SU-DHL-6 (cell line): ENCODE data around the gene COQ6.

Experiments
- H2AFZ ChIP-seq: fragments of 200-600 bp; sonication (generic); 2 replicates; pipeline ENCODE4 v1.6.1; 2014; ENCODE audit warnings: low read depth, mild to moderate bottlenecking, moderate library complexity, mixed read lengths, antibody characterized with exemption, low read length; ENCODE audit not compliant: severe bottlenecking
- H3F3A ChIP-seq: fragments of 200-600 bp; shearing (Covaris generic); 2 replicates; pipeline ENCODE4 v1.6.0; 2016; ENCODE audit warnings: antibody characterized with exemption, mild to moderate bottlenecking; ENCODE audit not compliant: insufficient read depth
- H3K27ac ChIP-seq: fragments of 200-600 bp; sonication (generic); 2 replicates; pipeline ENCODE4 v1.5.1; 2016; ENCODE audit warnings: low read depth, mild to moderate bottlenecking, low read length, moderate library complexity, mixed read lengths
- H3K27me3 ChIP-seq: fragments of 200-600 bp; sonication (generic), shearing (Covaris generic); 2 replicates; pipeline ENCODE4 v1.6.0; 2014; ENCODE audit warnings: mild to moderate bottlenecking, low read length
- H3K36me3 ChIP-seq: fragments of 200-600 bp; sonication (generic); 2 replicates; pipeline ENCODE4 v1.6.1; 2014; ENCODE audit warnings: mild to moderate bottlenecking, low read length, mixed read lengths
- H3K4me2 ChIP-seq: fragments of 300-600, 200-600 bp; shearing (Covaris generic), sonication (generic); 2 replicates; pipeline ENCODE4 v1.6.0; 2014; ENCODE audit warnings: low read length, low read depth, mild to moderate bottlenecking; ENCODE audit not compliant: poor library complexity, severe bottlenecking
- H3K4me3 ChIP-seq: fragments of 200-600 bp; sonication (generic); 2 replicates; pipeline ENCODE4 v1.5.1; 2014; ENCODE audit warnings: antibody characterized with exemption, low read length, mild to moderate bottlenecking, mixed read lengths; ENCODE audit not compliant: insufficient read depth, poor library complexity, severe bottlenecking
- H3K79me2 ChIP-seq: fragments of 200-600 bp; sonication (generic); 2 replicates; pipeline ENCODE4 v1.6.1; 2014; ENCODE audit warnings: mild to moderate bottlenecking, low read length, moderate library complexity; ENCODE audit not compliant: insufficient read depth
- H3K9ac ChIP-seq: fragments of 200-600 bp; sonication (generic); 2 replicates; pipeline ENCODE4 v1.7.0; 2014; ENCODE audit warnings: mild to moderate bottlenecking, low read length
- H3K9me2 ChIP-seq: fragments of 200-600 bp; sonication (generic); replicated peaks from 2 replicates; pipeline ENCODE4 v1.6.1; 2014; ENCODE audit warnings: low read length; ENCODE audit not compliant: insufficient read depth
- H3K9me3 ChIP-seq: fragments of 200-600 bp; sonication (generic); 2 replicates; pipeline ENCODE4 v1.6.1; 2014; ENCODE audit warnings: low read length, mixed read lengths; ENCODE audit not compliant: insufficient read depth
- H4K20me1 ChIP-seq: fragments of 200-600 bp; sonication (generic); 2 replicates; pipeline ENCODE4 v1.6.1; 2014; ENCODE audit warnings: low read depth, mild to moderate bottlenecking, antibody characterized with exemption, low read length, moderate library complexity, mixed read lengths
- EZH2phosphoT487 ChIP-seq: fragments of 200-600 bp; sonication (generic), shearing (Covaris generic); conservative IDR thresholded peaks from 2 replicates; pipeline ENCODE4 v1.6.1; 2018; ENCODE audit warnings: mild to moderate bottlenecking, antibody characterized with exemption, low read length, moderate library complexity, mixed read lengths
- TF ChIP-seq, protein P1 (sequence below): fragments of 200-600 bp; sonication (generic); IDR thresholded peaks from one replicate; pipeline ENCODE4 v1.5.1; 2017; ENCODE audit warnings: antibody characterized with exemption, mild to moderate bottlenecking, low read length, moderate library complexity; ENCODE audit not compliant: insufficient read depth, poor library complexity, severe bottlenecking

The COQ6 gene

DNA sequence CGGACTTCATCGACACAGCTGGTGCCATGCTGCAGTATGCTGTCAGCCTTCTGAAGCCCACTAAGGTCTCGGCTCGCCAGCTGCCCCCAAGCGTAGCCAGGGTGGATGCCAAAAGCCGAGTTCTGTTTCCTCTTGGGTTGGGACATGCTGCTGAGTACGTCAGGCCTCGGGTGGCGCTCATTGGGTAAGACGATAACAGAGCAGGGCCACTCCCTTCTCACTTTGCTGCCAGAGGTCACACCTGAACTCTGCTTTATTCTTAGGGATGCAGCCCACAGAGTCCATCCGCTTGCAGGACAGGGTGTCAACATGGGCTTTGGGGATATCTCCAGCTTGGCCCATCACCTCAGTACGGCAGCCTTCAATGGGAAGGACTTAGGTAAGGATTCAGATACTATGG, 11.1 kb downstream of the COQ6 start:
- Histone ChIP-seq H2AFZ (no peak overlapping the region), H3K27me3 (no peaks in the 10 kb centered on the region), H3K9me3 (no peaks in the 10 kb centered on the region), H3K4me3 (no peak overlapping the region), H3K9me2 (no peaks in the 10 kb centered on the region), H4K20me1 (no peaks in the 10 kb centered on the region), H3K27ac (no peak overlapping the region), H3K9ac (no peak overlapping the region), H3K4me2 (no peak overlapping the region), H3K79me2 (no peaks in the 10 kb centered on the region), H3K36me3 (peaks cover 4% of the 10 kb centered on the region; the same call in 1 of the 2 replicates), H3F3A (peaks cover 4% of the 10 kb centered on the region; the same call in 1 of the 2 replicates)
- no peak for TF ChIP-seq EZH2phosphoT487
- TF ChIP-seq, protein P1, sequence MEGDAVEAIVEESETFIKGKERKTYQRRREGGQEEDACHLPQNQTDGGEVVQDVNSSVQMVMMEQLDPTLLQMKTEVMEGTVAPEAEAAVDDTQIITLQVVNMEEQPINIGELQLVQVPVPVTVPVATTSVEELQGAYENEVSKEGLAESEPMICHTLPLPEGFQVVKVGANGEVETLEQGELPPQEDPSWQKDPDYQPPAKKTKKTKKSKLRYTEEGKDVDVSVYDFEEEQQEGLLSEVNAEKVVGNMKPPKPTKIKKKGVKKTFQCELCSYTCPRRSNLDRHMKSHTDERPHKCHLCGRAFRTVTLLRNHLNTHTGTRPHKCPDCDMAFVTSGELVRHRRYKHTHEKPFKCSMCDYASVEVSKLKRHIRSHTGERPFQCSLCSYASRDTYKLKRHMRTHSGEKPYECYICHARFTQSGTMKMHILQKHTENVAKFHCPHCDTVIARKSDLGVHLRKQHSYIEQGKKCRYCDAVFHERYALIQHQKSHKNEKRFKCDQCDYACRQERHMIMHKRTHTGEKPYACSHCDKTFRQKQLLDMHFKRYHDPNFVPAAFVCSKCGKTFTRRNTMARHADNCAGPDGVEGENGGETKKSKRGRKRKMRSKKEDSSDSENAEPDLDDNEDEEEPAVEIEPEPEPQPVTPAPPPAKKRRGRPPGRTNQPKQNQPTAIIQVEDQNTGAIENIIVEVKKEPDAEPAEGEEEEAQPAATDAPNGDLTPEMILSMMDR: no peak

DNA sequence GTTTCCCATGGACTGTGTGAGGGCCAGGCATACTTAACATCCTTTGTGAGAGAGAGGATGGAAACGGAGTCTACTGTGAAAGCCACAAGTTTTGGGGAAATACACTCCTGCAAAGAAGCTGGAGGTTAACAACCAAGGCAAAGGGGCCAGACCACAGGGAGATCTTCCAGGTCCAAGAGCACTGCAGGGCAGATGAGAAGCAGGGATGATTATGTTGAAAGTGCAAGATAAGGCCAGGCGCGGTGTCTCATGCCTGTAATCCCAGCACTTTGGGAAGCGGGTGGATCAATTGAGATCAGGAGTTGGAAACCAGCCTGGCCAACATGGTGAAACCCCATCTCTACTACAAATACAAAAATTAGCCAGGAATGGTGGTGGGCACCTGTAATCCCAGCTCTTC, 15.1 kb downstream of the COQ6 start:
- Histone ChIP-seq H3K27ac (no peak overlapping the region), H3K79me2 (no peaks in the 10 kb centered on the region), H3F3A (no peaks in the 10 kb centered on the region; the same call in 1 of the 2 replicates), H3K4me3 (no peak overlapping the region), H3K9me2 (no peaks in the 10 kb centered on the region), H3K9ac (no peak overlapping the region), H2AFZ (no peak overlapping the region), H3K9me3 (no peaks in the 10 kb centered on the region), H3K4me2 (no peak overlapping the region), H4K20me1 (no peaks in the 10 kb centered on the region), H3K27me3 (no peaks in the 10 kb centered on the region), H3K36me3 (peaks cover 4% of the 10 kb centered on the region; the same call in 1 of the 2 replicates)
- TF ChIP-seq, protein P1: no peak
- TF ChIP-seq EZH2phosphoT487: no peak

DNA sequence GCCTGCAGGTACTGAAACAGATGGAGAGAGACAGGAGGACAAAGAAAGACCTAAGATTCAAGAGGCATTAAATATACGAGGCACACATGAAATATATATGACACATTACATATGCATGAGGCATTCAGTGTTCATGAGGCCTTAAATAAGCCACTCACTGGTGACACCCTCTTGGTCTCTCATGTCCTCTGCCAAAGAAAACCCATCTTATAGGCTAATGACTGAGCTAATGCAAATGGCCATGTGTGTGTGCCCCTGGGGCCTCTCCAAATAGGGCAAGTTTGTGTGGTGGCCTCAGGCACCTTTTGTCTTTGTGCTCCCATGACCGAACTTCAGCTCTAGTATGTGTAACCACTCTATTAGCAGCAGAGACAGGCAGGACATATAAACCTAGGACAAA, 18.8 kb downstream of the COQ6 start:
- no peaks in the 10 kb centered on the region for H3K36me3 ChIP-seq
- H3K27me3 ChIP-seq: no peaks in the 10 kb centered on the region
- H3K9me3 ChIP-seq: no peaks in the 10 kb centered on the region
- no peak overlapping the region for H2AFZ ChIP-seq
- TF ChIP-seq EZH2phosphoT487: no peak
- TF ChIP-seq, protein P1: no peak
- no peak overlapping the region for H3K27ac ChIP-seq
- no peak overlapping the region for H3K4me3 ChIP-seq
- no peaks in the 10 kb centered on the region for H3K79me2 ChIP-seq
- no peaks in the 10 kb centered on the region for H3K9me2 ChIP-seq
- no peaks in the 10 kb centered on the region for H4K20me1 ChIP-seq
- H3F3A ChIP-seq: no peaks in the 10 kb centered on the region
- no peak overlapping the region for H3K9ac ChIP-seq
- no peak overlapping the region for H3K4me2 ChIP-seq
